G401.6 (cell line): ENCODE results near the gene GRAMD1A.
"Not testable (repeated sequence)": the region's sequence is repeated elsewhere in the genome, so short reads cannot be mapped to it uniquely, and the experiment has no call there.

ENCODE experiments used
- FAIRE-seq: peaks from 2 replicates; lab custom pipeline; 2012; peaks lifted over from hg19 to GRCh38; lab: Jason Lieb, UNC

The GRAMD1A gene

GRCh38 chr19:35004517-35005255 is 4.6 kb downstream of the GRAMD1A start:
- no peak for FAIRE-seq

- FAIRE-seq: no peak
Measured at GRCh38 chr19:35005256-35005977, 5.3 kb downstream of the GRAMD1A start.

DNA sequence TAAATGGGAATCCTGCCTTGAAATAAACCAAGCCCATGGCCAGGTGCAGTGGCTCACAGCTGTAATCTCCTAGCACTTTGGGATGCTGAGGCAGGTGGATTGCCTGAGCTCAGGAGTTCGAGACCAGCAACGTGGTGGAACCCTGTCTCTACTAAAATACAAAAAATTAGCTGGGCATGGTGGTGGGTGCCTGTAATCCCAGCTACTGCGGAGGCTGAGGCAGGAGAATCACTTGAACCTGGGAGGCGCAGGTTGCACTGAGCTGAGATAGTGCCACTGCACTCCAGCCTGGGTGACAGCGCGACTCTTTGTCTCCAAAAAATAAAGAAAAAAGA is 5.9 kb downstream of the GRAMD1A start:
- not testable (repeated sequence) for FAIRE-seq

- no peak for FAIRE-seq
Measured at GRCh38 chr19:35006342-35006998, 6.3 kb downstream of the GRAMD1A start.

DNA sequence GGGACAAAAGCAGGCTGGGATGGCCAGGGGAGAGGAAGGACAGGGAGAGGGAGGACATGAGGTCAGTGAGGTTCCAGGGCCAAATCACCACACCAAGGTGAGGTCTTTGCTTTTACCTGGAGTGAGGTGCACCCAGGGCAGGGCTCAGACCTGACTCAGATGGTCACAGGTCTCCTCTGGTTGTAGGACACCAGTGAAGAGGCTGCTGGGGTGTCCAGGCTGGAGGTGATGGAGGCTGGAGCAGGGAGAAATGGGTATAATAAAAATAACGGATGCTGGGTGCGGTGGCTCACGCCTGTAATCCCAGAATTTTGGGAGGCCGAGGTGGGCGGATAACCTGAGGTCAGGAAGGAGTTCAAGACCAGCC is 6.9 kb downstream of the GRAMD1A start:
- no peak for FAIRE-seq

DNA sequence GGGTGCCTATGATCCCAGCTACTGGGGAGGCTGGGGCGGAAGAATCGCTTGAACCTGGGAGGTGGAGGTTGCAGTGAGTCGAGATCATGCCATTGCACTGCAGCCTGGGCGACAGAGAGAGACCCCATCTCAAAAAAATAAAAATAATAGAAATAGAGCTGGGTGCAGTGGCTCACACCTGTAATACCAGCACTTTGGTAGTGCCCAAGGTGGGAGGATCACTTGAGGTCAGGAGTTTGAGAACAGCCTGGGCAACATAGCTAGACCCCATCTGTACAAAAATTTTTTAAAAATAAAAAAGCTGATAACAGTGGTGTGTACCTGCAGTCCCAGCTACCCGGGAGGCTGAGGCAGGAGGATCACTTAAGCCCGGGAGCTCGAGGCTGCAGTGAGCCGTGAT is 7.3 kb downstream of the GRAMD1A start:
- not testable (repeated sequence) for FAIRE-seq

DNA sequence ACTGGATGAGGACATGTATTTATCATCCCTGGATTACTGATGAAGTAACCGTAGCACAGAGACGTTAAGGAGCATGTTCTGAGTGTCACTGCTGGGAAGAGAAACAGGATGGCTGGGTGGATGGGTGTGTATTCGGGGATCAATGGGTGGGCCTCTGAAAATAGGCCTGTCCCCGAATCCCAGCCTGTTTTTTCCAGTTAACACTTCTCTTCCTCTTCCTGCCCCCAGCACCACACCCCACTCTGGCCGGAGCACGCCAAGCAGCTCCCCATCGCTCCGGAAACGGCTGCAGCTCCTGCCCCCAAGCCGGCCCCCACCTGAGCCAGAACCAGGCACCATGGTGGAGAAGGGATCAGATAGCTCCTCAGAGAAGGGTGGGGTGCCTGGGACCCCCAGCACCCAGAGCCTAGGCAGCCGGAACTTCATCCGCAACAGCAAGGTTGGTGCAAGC is 8.8 kb downstream of the GRAMD1A start:
- FAIRE-seq: no peak

GRCh38 chr19:35009424-35010415 is 9.6 kb downstream of the GRAMD1A start:
- no peak for FAIRE-seq

GRCh38 chr19:35011091-35011689 is 11.1 kb downstream of the GRAMD1A start:
- no peak for FAIRE-seq

GRCh38 chr19:35011737-35012682 is 11.9 kb downstream of the GRAMD1A start:
- FAIRE-seq: no peak

DNA sequence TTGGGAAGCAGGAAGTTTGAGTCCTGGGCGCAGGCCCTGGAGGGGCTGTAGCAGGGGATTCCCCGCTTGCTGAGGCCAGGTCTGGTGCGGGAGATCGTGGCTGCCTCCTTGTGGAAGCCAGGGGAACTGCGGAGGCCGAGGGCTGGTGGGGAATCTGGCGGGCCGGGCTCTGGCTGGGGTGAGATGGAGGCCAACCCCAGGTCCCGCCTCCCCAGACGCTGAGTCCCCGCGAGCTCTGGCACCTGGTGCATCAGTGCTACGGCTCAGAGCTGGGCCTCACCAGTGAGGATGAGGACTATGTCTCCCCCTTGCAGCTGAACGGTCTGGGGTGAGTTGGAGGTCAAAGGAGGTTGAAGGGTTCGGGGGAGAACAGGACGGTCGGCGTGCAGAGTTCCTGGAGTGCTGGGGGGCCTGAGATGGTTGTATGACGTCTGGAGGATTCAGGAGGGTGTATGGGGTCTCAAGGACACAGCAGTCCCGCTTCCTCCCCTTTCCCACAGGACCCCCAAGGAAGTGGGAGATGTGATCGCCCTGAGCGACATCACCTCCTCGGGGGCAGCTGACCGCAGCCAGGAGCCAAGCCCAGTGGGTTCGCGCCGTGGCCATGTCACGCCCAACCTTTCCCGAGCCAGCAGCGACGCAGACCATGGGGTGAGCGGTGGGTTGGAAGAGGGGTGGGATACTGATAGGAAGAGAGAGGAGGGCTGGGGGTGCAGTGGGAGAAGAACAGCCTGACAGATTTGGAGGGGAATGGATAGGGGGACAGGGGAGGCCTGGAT is 13.1 kb downstream of the GRAMD1A start:
- peak; percentile 59 for FAIRE-seq

DNA sequence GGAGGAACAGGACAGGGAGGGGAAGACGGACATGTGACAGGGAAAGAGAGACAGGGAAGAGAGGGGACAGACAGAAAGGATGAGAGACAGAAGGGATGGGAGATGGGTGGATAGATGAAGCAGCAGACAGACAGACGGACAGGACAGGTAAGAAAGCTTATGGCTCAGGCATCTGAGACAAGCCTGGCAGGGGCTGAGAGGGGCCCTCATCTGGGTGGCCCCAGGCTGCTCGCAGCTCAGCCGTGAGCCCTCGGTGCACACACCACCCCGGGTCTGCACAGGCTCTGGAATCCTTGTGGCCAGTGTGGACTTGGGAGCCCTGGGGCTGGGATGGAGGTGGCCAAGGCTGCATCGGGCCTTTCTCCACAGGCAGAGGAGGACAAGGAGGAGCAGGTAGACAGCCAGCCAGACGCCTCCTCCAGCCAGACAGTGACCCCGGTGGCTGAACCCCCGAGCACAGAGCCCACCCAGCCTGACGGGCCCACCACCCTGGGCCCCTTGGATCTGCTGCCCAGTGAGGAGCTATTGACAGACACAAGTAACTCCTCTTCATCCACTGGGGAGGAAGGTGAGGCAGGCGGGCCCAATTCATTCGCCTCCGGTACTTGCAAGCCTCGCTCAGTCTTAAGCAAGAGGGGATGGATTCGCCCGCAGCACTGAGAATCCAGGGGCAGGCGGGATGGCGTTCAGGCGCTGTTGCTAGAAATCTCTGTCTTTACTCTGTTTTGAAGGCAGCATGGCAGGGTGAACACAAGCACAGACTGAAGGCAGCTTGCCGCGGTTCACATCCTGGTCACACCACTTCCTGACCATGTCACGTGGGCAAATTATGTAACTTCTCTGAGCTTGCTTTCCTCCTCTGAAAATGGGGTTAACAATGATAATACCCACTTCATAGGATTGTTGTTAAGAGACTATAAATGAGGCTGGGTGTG is 14.0 kb downstream of the GRAMD1A start:
- FAIRE-seq: no peak

DNA sequence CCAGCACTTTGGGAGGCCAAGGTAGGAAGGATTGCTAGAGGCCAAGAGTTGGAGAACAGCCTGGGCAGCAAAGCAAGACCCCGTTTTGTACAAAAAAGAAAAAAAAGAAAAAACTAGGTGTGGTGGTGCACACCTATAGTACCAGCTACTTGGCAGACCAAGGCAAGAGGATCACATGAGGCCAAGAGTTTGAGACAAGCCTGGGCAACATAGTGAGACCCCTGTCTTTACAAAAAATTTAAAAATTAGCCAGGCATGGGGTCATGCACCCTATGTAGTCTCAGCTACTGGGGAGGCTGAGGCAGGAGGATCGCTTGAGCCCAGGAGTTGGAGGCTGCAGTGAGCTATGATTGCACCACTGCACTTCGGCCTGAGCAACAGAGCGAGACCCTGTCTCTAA is 14.7 kb downstream of the GRAMD1A start:
- not testable (repeated sequence) for FAIRE-seq

DNA sequence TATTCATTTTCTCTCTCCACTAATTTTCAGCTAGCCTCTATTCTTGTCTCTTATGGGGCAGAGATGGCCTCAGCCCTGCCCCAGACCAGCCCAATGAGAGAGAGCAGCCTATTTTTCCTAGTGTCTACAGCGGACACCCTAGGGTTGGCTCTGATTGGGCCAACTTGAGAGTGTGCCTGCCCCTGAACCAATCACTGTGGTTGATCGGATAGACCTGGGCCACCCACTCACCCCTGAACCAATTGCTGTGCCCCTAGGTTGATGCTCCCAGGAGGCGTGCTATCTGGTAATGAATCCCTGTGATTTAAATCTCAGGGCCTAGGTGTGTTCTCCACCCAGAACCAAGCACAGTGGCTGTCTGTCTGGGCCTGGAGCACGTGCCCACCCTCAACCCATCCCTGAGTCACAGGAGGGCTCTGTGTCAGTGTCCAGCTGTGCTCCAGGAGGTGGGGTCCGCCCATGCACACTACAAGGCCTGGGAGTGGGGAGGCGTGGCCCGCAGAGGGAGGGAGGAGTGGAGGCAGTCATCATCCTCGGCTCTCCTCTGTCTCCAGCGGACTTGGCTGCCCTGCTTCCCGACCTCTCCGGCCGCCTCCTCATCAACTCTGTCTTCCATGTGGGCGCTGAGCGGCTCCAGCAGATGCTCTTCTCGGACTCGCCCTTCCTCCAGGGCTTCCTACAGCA is 15.3 kb downstream of the GRAMD1A start:
- FAIRE-seq: no peak

- FAIRE-seq: no peak
Measured at GRCh38 chr19:35015954-35016351, 15.8 kb downstream of the GRAMD1A start.

DNA sequence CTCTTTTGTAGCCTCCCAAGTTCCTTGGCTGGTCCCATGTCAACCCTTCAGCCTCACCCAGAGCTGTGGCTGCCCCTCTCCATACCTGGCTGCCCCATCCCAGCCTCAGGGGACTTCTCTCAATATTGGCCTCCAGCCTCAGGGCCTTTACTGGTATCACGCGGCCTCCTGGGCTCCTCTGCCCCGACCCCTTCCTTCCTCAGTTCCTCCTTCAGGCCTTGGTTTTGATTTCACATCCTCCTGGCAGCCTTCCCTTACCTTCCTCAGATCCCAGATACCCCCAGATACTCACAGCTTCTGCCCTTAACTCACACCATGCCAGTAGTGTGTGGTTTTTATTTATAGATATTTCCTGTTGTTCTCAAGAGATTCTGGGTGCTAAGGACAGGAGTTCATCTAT is 17.4 kb downstream of the GRAMD1A start:
- no peak for FAIRE-seq

DNA sequence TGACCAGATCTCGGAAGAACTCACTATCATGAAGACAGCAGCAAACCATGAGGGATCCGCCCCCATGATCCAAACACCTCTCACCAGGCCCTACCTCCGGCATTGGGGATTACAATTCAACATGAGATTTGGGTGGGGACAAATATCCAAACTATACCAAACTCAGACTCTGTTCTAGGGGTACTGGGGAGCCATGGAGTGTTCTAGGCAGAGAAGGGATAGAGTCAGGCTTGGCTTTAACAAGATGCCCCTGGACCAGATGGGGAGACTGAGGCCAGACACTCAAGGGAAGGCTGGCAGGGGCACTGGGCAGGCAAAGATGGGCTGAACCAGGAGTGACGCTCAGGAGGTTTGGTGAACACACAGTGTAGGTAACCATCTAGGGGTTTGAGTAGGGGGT is 18.3 kb downstream of the GRAMD1A start:
- no peak for FAIRE-seq

DNA sequence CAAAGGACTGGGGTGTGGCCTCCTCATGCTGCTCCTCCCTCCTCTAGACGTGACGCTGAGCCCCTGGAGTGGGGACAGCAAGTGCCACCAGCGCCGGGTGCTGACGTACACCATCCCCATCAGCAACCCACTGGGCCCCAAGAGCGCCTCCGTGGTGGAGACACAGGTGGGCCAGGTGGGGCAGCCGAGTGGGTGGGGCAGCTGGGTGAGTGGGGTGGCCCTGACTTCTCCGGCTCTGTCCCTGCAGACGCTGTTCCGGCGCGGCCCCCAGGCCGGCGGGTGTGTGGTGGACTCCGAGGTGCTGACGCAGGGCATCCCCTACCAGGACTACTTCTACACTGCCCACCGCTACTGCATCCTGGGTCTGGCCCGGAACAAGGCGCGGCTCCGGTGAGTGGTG is 19.0 kb downstream of the GRAMD1A start:
- no peak for FAIRE-seq
